HepG2 (cell line): ENCODE results near the gene SURF2. TPM values are rescaled to one million over a fixed set of nuclear protein-coding genes. Genes with fewer than 3 reads are reported as not detected.
A peak's percentile ranks its signal among the peaks of the same experiment; 100 is the strongest.

ENCODE experiments used
- ARNT2 ChIP-seq: sonication (generic); formaldehyde crosslinking; IDR thresholded peaks from 2 replicates; pipeline ENCODE4 v1.8.0; 2022; ENCODE audit warnings: mild to moderate bottlenecking, low read depth, missing genetic modification reagents, moderate library complexity
- ETV5 ChIP-seq: IDR thresholded peaks from 2 replicates; pipeline ENCODE4 v1.6.1; 2018; ENCODE audit warnings: missing biosample characterization, missing genetic modification reagents, inconsistent platforms, borderline replicate concordance
- EZH2 ChIP-seq: conservative IDR thresholded peaks from 2 replicates; pipeline ENCODE4 v1.6.1; 2012; ENCODE audit warnings: mild to moderate bottlenecking, low read depth, low read length, moderate library complexity
- GATAD1 ChIP-seq: IDR thresholded peaks from 2 replicates; pipeline ENCODE4 v1.6.1; 2016; ENCODE audit warnings: missing genetic modification reagents, missing compliant biosample characterization
- HDAC2 ChIP-seq: sonication (generic); formaldehyde crosslinking; IDR thresholded peaks from 2 replicates; pipeline ENCODE4 v1.4.0; 2020; ENCODE audit warnings: missing genetic modification reagents
- KLF16 ChIP-seq, 2 experiments: sonication (generic) in 1 of 2; formaldehyde crosslinking in 1 of 2; IDR thresholded peaks; 2 replicates each; pipeline versions ENCODE4 v1.6.1 to v1.8.0; 2016 to 2023; ENCODE audit warnings: missing genetic modification reagents in 2 of 2, missing compliant biosample characterization in 1 of 2
- MED8 ChIP-seq: sonication (generic); formaldehyde crosslinking; IDR thresholded peaks from 2 replicates; pipeline ENCODE4 v1.8.1; 2023; ENCODE audit warnings: mild to moderate bottlenecking, missing genetic modification reagents; ENCODE audit not compliant: insufficient replicate concordance
- NR0B2 ChIP-seq: sonication (generic); formaldehyde crosslinking; IDR thresholded peaks from 2 replicates; pipeline ENCODE4 v1.4.0; 2020; ENCODE audit warnings: mild to moderate bottlenecking, missing genetic modification reagents
- NR2F1 ChIP-seq, 2 experiments: fragments of 450-650 bp in 1 of 2; formaldehyde crosslinking in 1 of 2; IDR thresholded peaks; 2 replicates each; pipeline versions ENCODE4 v1.5.0 to v1.6.1; 2016 to 2020; ENCODE audit warnings: mild to moderate bottlenecking in 1 of 2, missing compliant biosample characterization in 1 of 2, missing genetic modification reagents in 1 of 2, moderate library complexity in 1 of 2
- SMYD3 ChIP-seq: sonication (generic); formaldehyde crosslinking; IDR thresholded peaks from 2 replicates; pipeline ENCODE4 v1.8.1; 2023; ENCODE audit warnings: mild to moderate bottlenecking, missing genetic modification reagents
- TBX3 ChIP-seq: fragments of 450-650 bp; IDR thresholded peaks from 2 replicates; pipeline ENCODE4 v1.6.1; 2017; ENCODE audit warnings: antibody characterized with exemption, mild to moderate bottlenecking, inconsistent platforms, borderline replicate concordance
- WIZ ChIP-seq: sonication (generic); formaldehyde crosslinking; IDR thresholded peaks from 2 replicates; pipeline ENCODE4 v1.5.1; 2020; ENCODE audit warnings: mild to moderate bottlenecking, missing genetic modification reagents
- ZFP90 ChIP-seq: sonication (generic); formaldehyde crosslinking; IDR thresholded peaks from 2 replicates; pipeline ENCODE4 v1.8.0; 2022; ENCODE audit warnings: missing genetic modification reagents, mild to moderate bottlenecking, inconsistent platforms, borderline replicate concordance
- ZNF10 ChIP-seq: sonication (generic); formaldehyde crosslinking; IDR thresholded peaks from 2 replicates; pipeline ENCODE4 v1.4.0; 2020; ENCODE audit warnings: mild to moderate bottlenecking, low read depth, missing genetic modification reagents, borderline replicate concordance
- ZNF329 ChIP-seq: sonication (generic); formaldehyde crosslinking; IDR thresholded peaks from 2 replicates; pipeline ENCODE4 v1.9.0; 2021; ENCODE audit warnings: low read depth, mild to moderate bottlenecking, missing genetic modification reagents
- ZNF839 ChIP-seq: sonication (generic); formaldehyde crosslinking; IDR thresholded peaks from 2 replicates; pipeline ENCODE4 v1.4.0; 2020; ENCODE audit warnings: missing genetic modification reagents, mild to moderate bottlenecking, borderline replicate concordance
- polyA plus RNA-seq, 8 experiments: library from polyadenylated mRNA; depleted of rRNA in 3 of 8; stranded (reverse) in 7 of 8; unstranded in 1 of 8; fragments of >200 nt; fragmentation: Illumina TruSeq in 4 of 8; extraction: Trizol in 4 of 8; gene quantifications; 2 replicates each; pipeline versions ENCODE4 v1.2.1 to v1.2.3, GENCODE V29; 2011 to 2016; ENCODE audit warnings: low read depth in 4 of 8, missing spikeins in 1 of 8, mixed read lengths in 1 of 8; ENCODE audit not compliant: insufficient read depth in 1 of 8
- total RNA-seq, 5 experiments: library from RNA; depleted of rRNA; stranded (reverse); fragments of >200 nt; fragmentation: Illumina TruSeq; extraction: Trizol; gene quantifications; 2 replicates each; pipeline ENCODE4 v1.2.3, GENCODE V29; 2016; ENCODE audit warnings: low read depth in 1 of 5
- TF ChIP-seq, protein P1 (sequence below): sonication (generic); formaldehyde crosslinking; IDR thresholded peaks from 2 replicates; pipeline ENCODE4 v1.8.0; 2022; ENCODE audit warnings: missing genetic modification reagents, mild to moderate bottlenecking, moderate library complexity, borderline replicate concordance
- TF ChIP-seq, protein P2 (sequence below): sonication (generic); formaldehyde crosslinking; IDR thresholded peaks from 2 replicates; pipeline ENCODE4 v1.8.1; 2023; ENCODE audit warnings: mild to moderate bottlenecking, missing genetic modification reagents
- TF ChIP-seq, protein P3 (sequence below): sonication (generic); formaldehyde crosslinking; IDR thresholded peaks from 2 replicates; pipeline ENCODE4 v1.4.0; 2020; ENCODE audit warnings: missing genetic modification reagents, borderline replicate concordance

Gene SURF2
- total and polyA plus RNA-seq, 2 of the 13 experiments (the other 11 are each of a cell fraction or from before 2014, with no cell fraction given), result 6.3 to 13.6 TPM

- TF ChIP-seq NR0B2 (CRISPR knock-in tag) (peak; percentile 85), ARNT2 (CRISPR knock-in tag) (peak; percentile 96), GATAD1 (peak; percentile 97), KLF16 (CRISPR knock-in tag; IDR thresholded peaks at IDR 0.05) (peak; percentile 14 to 97; a peak in 2 of 4 replicates), TBX3 (peak; percentile 96), HDAC2 (CRISPR knock-in tag) (peak; percentile 90), ZNF839 (CRISPR knock-in tag) (peak; percentile 23; the same call in 1 of the 2 replicates), EZH2 (no peak), WIZ (peak; percentile 95), MED8 (CRISPR knock-in tag) (peak; percentile 79), SMYD3 (CRISPR knock-in tag) (peak; percentile 25; the same call in 1 of the 2 replicates), NR2F1 (CRISPR knock-in tag; IDR thresholded peaks at IDR 0.05) (no peak), ZNF329 (CRISPR knock-in tag) (peak; percentile 51; the same call in 1 of the 2 replicates), ZFP90 (CRISPR knock-in tag) (no peak; the same call in 1 of the 2 replicates), ETV5 (CRISPR knock-in tag) (peak; percentile 99), ZNF10 (CRISPR knock-in tag) (no peak)
- TF ChIP-seq, protein P1, sequence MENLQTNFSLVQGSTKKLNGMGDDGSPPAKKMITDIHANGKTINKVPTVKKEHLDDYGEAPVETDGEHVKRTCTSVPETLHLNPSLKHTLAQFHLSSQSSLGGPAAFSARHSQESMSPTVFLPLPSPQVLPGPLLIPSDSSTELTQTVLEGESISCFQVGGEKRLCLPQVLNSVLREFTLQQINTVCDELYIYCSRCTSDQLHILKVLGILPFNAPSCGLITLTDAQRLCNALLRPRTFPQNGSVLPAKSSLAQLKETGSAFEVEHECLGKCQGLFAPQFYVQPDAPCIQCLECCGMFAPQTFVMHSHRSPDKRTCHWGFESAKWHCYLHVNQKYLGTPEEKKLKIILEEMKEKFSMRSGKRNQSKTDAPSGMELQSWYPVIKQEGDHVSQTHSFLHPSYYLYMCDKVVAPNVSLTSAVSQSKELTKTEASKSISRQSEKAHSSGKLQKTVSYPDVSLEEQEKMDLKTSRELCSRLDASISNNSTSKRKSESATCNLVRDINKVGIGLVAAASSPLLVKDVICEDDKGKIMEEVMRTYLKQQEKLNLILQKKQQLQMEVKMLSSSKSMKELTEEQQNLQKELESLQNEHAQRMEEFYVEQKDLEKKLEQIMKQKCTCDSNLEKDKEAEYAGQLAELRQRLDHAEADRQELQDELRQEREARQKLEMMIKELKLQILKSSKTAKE, result peak; percentile 41; the same call in 1 of the 2 replicates
- TF ChIP-seq, protein P2, sequence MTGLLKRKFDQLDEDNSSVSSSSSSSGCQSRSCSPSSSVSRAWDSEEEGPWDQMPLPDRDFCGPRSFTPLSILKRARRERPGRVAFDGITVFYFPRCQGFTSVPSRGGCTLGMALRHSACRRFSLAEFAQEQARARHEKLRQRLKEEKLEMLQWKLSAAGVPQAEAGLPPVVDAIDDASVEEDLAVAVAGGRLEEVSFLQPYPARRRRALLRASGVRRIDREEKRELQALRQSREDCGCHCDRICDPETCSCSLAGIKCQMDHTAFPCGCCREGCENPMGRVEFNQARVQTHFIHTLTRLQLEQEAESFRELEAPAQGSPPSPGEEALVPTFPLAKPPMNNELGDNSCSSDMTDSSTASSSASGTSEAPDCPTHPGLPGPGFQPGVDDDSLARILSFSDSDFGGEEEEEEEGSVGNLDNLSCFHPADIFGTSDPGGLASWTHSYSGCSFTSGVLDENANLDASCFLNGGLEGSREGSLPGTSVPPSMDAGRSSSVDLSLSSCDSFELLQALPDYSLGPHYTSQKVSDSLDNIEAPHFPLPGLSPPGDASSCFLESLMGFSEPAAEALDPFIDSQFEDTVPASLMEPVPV (CRISPR knock-in tag), result peak; percentile 93
- TF ChIP-seq, protein P3, sequence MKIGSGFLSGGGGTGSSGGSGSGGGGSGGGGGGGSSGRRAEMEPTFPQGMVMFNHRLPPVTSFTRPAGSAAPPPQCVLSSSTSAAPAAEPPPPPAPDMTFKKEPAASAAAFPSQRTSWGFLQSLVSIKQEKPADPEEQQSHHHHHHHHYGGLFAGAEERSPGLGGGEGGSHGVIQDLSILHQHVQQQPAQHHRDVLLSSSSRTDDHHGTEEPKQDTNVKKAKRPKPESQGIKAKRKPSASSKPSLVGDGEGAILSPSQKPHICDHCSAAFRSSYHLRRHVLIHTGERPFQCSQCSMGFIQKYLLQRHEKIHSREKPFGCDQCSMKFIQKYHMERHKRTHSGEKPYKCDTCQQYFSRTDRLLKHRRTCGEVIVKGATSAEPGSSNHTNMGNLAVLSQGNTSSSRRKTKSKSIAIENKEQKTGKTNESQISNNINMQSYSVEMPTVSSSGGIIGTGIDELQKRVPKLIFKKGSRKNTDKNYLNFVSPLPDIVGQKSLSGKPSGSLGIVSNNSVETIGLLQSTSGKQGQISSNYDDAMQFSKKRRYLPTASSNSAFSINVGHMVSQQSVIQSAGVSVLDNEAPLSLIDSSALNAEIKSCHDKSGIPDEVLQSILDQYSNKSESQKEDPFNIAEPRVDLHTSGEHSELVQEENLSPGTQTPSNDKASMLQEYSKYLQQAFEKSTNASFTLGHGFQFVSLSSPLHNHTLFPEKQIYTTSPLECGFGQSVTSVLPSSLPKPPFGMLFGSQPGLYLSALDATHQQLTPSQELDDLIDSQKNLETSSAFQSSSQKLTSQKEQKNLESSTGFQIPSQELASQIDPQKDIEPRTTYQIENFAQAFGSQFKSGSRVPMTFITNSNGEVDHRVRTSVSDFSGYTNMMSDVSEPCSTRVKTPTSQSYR (CRISPR knock-in tag), result no peak
Observed at GRCh38 chr9:133335924-133336811, 20.2 kb upstream of the SURF2 start, which contains the start of gene SURF6 (continued).
